OCI-LY1 (cell line): Measurements from ENCODE around the gene KLK14.

Experiments used
- EZH2 ChIP-seq: fragments of 200-600 bp; sonication (generic), shearing (Covaris generic); IDR thresholded peaks from 2 replicates; pipeline ENCODE4 v1.8.0; 2017; ENCODE audit warnings: borderline replicate concordance, mixed run types, mild to moderate bottlenecking, antibody characterized with exemption, low read length, moderate library complexity, mixed read lengths
- TF ChIP-seq, protein P1 (sequence below): fragments of 200-600 bp; sonication (generic), shearing (Covaris generic); IDR thresholded peaks from 2 replicates; pipeline ENCODE4 v1.5.1; 2017; ENCODE audit warnings: mild to moderate bottlenecking, antibody characterized with exemption, low read length, moderate library complexity, mixed read lengths

DNA sequence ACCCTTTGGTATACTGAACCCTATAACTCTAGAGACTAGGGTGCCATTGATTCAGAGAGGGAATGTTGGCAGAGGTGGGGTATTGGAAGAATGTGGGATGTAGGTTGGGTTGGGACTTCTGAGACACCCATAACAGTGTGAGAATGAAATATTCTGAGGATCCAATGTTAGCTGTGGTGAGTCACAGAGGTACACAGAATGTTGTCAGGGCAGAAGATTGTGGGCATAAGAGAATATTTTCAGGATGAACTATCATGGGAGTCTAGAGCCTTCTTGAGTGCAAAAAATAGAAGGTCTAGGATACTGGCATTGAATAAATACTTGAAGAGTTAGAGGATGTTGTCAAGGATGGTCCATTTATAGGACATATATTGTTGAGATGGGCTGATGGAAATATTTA, 26.8 kb downstream of the KLK14 start:
- TF ChIP-seq, protein P1, sequence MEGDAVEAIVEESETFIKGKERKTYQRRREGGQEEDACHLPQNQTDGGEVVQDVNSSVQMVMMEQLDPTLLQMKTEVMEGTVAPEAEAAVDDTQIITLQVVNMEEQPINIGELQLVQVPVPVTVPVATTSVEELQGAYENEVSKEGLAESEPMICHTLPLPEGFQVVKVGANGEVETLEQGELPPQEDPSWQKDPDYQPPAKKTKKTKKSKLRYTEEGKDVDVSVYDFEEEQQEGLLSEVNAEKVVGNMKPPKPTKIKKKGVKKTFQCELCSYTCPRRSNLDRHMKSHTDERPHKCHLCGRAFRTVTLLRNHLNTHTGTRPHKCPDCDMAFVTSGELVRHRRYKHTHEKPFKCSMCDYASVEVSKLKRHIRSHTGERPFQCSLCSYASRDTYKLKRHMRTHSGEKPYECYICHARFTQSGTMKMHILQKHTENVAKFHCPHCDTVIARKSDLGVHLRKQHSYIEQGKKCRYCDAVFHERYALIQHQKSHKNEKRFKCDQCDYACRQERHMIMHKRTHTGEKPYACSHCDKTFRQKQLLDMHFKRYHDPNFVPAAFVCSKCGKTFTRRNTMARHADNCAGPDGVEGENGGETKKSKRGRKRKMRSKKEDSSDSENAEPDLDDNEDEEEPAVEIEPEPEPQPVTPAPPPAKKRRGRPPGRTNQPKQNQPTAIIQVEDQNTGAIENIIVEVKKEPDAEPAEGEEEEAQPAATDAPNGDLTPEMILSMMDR, result no peak
- TF ChIP-seq EZH2, result no peak
